ENCODE measurements around the gene RAD9A. TPM values are rescaled to one million over a fixed set of nuclear protein-coding genes. Genes with fewer than 3 reads are reported as not detected.
"Not testable (repeated sequence)": the region's sequence is repeated elsewhere in the genome, so short reads cannot be mapped to it uniquely, and the experiment has no call there.

Gene RAD9A
- total and polyA plus RNA-seq, 5 experiments from 2014 or later = 6.5 to 58.1 (median 9.4) TPM

- ATAC-seq = no peak
- Mint-ChIP-seq H3K27me3 (no peaks in the 10 kb centered on the region), H3K36me3 (peaks cover 0 to 4% (median 0%) of the 10 kb centered on the region in 3 donors), H3K4me3 (no peak overlapping the region), H3K27ac (peak overlapping the region in 1 of 10 donors; percentile 27), H3K9me3 (no peaks in the 10 kb centered on the region), H3K4me1 (peaks cover 13 to 48% (median 47%) of the 10 kb centered on the region in 4 donors)
- no peak for DNase-seq
- POLR2A ChIA-PET = interaction anchor here (14.2 to 31.8 kb wide), 4 partner anchors 3 to 48 kb away, joined by 235 to 2390 read pairs (median 1094); partner anchors contain the start of genes CARNS1, PPP1CA, PTPRCAP and RAD9A
Measured at GRCh38 chr11:67423466-67423865, 31.7 kb downstream of the RAD9A start.

GRCh38 chr11:67423891-67424613, 32.3 kb downstream of the RAD9A start:
- POLR2A ChIA-PET = interaction anchor here (0.6 to 31.8 kb wide), 5 partner anchors 4 to 48 kb away, joined by 4 to 2390 read pairs (median 1094); partner anchors contain the start of genes CARNS1, PPP1CA, PTPRCAP and RAD9A

GRCh38 chr11:67427364-67427859, 35.6 kb downstream of the RAD9A start:
- peak in 1 of 10 donors; percentile 54 for DNase-seq
- H3K36me3 Mint-ChIP-seq = peaks cover 0 to 18% (median 0%) of the 10 kb centered on the region in 3 donors

More at GRCh38 chr11:67423891-67424613, 32.3 kb downstream of the RAD9A start:
- Mint-ChIP-seq H3K27me3 (no peaks in the 10 kb centered on the region), H3K36me3 (peaks cover 0 to 4% (median 0%) of the 10 kb centered on the region in 3 donors), H3K27ac (peak overlapping the region in 2 of 10 donors; percentile 46 to 72), H3K9me3 (no peaks in the 10 kb centered on the region), H3K4me1 (peaks cover 13 to 50% (median 45%) of the 10 kb centered on the region in 4 donors), H3K4me3 (no peak overlapping the region)
- DNase-seq (no peak), ATAC-seq (no peak)

GRCh38 chr11:67428052-67429001, 36.5 kb downstream of the RAD9A start, which contains the start of gene RPS6KB2:
RPS6KB2 (plus strand) TSS chr11:67428494; CDS start chr11:67428546, 52 bp downstream.
- DNase-seq = peak; percentile 94 to 100 (median 99)
- peak within 1 kb of the TSS; percentile 91 to 98 (median 96) for H3K27ac Mint-ChIP-seq
- H3K4me3 Mint-ChIP-seq = peak within 1 kb of the TSS; percentile 92 to 99 (median 98)
- peak; percentile 88 to 89 for ATAC-seq
- H3K27me3 Mint-ChIP-seq = no peaks in the 10 kb centered on the region
- H3K4me1 Mint-ChIP-seq = peaks cover 14 to 61% (median 44%) of the 10 kb centered on the region in 4 donors
- POLR2A ChIA-PET = interaction anchor here (0.8 to 31.8 kb wide), 14 partner anchors 4 to 157 kb away, joined by 3 to 2390 read pairs (median 6); partner anchors contain the start of genes AIP, ANKRD13D, CABP4 and CARNS1
- no peaks in the 10 kb centered on the region for H3K9me3 Mint-ChIP-seq
- peaks cover 0 to 18% (median 0%) of the 10 kb centered on the region in 3 donors for H3K36me3 Mint-ChIP-seq

More at GRCh38 chr11:67427364-67427859, 35.6 kb downstream of the RAD9A start:
- H3K9me3 Mint-ChIP-seq, ATAC-seq, H3K27me3 Mint-ChIP-seq: not testable (repeated sequence)
- Mint-ChIP-seq H3K4me3 (peak overlapping the region; percentile 92 to 99 (median 98)), H3K27ac (peak overlapping the region; percentile 91 to 98 (median 96)), H3K4me1 (peaks cover 17 to 60% (median 45%) of the 10 kb centered on the region in 4 donors)
- POLR2A ChIA-PET = interaction anchor here (1.5 to 31.8 kb wide), 7 partner anchors 5 to 78 kb away, joined by 7 to 2390 read pairs (median 780); partner anchors contain the start of genes AIP, CABP4, CARNS1 and CORO1B

GRCh38 chr11:67429038-67429668, 37.4 kb downstream of the RAD9A start:
- no peaks in the 10 kb centered on the region for H3K9me3 Mint-ChIP-seq
- POLR2A ChIA-PET = interaction anchor here (0.8 to 31.8 kb wide), 14 partner anchors 3 to 157 kb away, joined by 3 to 2390 read pairs (median 6); partner anchors contain the start of genes AIP, CABP4, CARNS1 and CDK2AP2
- ATAC-seq (no peak), DNase-seq (no peak)
- H3K36me3 Mint-ChIP-seq = peaks cover 0 to 19% (median 0%) of the 10 kb centered on the region in 3 donors
- H3K4me3 Mint-ChIP-seq = peak overlapping the region; percentile 92 to 99 (median 98)
- H3K27ac Mint-ChIP-seq = peak overlapping the region; percentile 80 to 98 (median 96)
- peaks cover 17 to 67% (median 52%) of the 10 kb centered on the region in 4 donors for H3K4me1 Mint-ChIP-seq
- H3K27me3 Mint-ChIP-seq = no peaks in the 10 kb centered on the region

GRCh38 chr11:67429722-67430121, 37.9 kb downstream of the RAD9A start:
- peaks cover 18 to 69% (median 54%) of the 10 kb centered on the region in 4 donors for H3K4me1 Mint-ChIP-seq
- H3K9me3 Mint-ChIP-seq = no peaks in the 10 kb centered on the region
- POLR2A ChIA-PET = interaction anchor here (1.0 to 31.8 kb wide), 6 partner anchors 2 to 152 kb away, joined by 3 to 2390 read pairs (median 937); partner anchors contain the start of genes CABP4, CARNS1, CORO1B and GPR152
- peak overlapping the region; percentile 64 to 99 (median 98) for H3K4me3 Mint-ChIP-seq
- H3K36me3 Mint-ChIP-seq = peaks cover 0 to 22% (median 0%) of the 10 kb centered on the region in 3 donors
- DNase-seq = no peak
- H3K27ac Mint-ChIP-seq = peak overlapping the region in 8 of 10 donors; percentile 20 to 97 (median 94)
- no peaks in the 10 kb centered on the region for H3K27me3 Mint-ChIP-seq
- no peak for ATAC-seq

- peaks cover 19 to 77% (median 65%) of the 10 kb centered on the region in 4 donors for H3K4me1 Mint-ChIP-seq
- H3K4me3 Mint-ChIP-seq = peak overlapping the region in 8 of 10 donors; percentile 24 to 67 (median 46)
- H3K36me3 Mint-ChIP-seq = peaks cover 0 to 33% (median 2%) of the 10 kb centered on the region in 3 donors
- no peaks in the 10 kb centered on the region for H3K9me3 Mint-ChIP-seq
- peak overlapping the region; percentile 61 to 93 (median 86) for H3K27ac Mint-ChIP-seq
- ATAC-seq = no peak
- H3K27me3 Mint-ChIP-seq = no peaks in the 10 kb centered on the region
- POLR2A ChIA-PET = interaction anchor here (0.7 to 31.8 kb wide), 8 partner anchors 10 to 75 kb away, joined by 4 to 2390 read pairs (median 4); partner anchors contain the start of genes CABP4, CARNS1, CORO1B and GPR152
- DNase-seq = no peak
Measured at GRCh38 chr11:67431346-67432249, 39.8 kb downstream of the RAD9A start.

- Mint-ChIP-seq H3K36me3 (peaks cover 0 to 38% (median 4%) of the 10 kb centered on the region in 3 donors), H3K9me3 (no peaks in the 10 kb centered on the region), H3K27ac (peak overlapping the region in 9 of 10 donors; percentile 37 to 97 (median 89)), H3K27me3 (no peaks in the 10 kb centered on the region), H3K4me1 (peaks cover 20 to 79% (median 61%) of the 10 kb centered on the region in 4 donors), H3K4me3 (peak overlapping the region in 5 of 10 donors; percentile 22 to 96 (median 24))
- ATAC-seq = no peak
- DNase-seq = no peak
- POLR2A ChIA-PET = interaction anchor here (0.7 to 31.8 kb wide), 11 partner anchors 8 to 73 kb away, joined by 3 to 2390 read pairs (median 5); partner anchors contain the start of genes AIP, CABP4, CARNS1 and CORO1B
Measured at GRCh38 chr11:67432655-67433349, 41.0 kb downstream of the RAD9A start.

- Mint-ChIP-seq H3K4me1 (peaks cover 20 to 77% (median 59%) of the 10 kb centered on the region in 4 donors), H3K36me3 (peaks cover 0 to 38% (median 4%) of the 10 kb centered on the region in 3 donors), H3K27ac (peak overlapping the region; percentile 82 to 97 (median 86)), H3K27me3 (no peaks in the 10 kb centered on the region), H3K4me3 (peak overlapping the region; percentile 41 to 100 (median 76)), H3K9me3 (no peaks in the 10 kb centered on the region)
- DNase-seq (peak in 2 of 10 donors; percentile 33 to 52), ATAC-seq (no peak)
- POLR2A ChIA-PET = interaction anchor here (1.0 to 31.8 kb wide), 9 partner anchors 14 to 72 kb away, joined by 3 to 2390 read pairs (median 8); partner anchors contain the start of genes AIP, CABP4, CARNS1 and CORO1B
Measured at GRCh38 chr11:67433536-67434394, 42.0 kb downstream of the RAD9A start.

All from naive thymus-derived CD8-positive, alpha-beta T cell (primary cell).